Right atrium auricular region (tissue), 2 donors: ENCODE data around the gene KLRF1. TPM values are rescaled to one million over a fixed set of nuclear protein-coding genes. Genes with fewer than 3 reads are reported as not detected.
A peak's percentile ranks its signal among the peaks of the same experiment; 100 is the strongest.

Experiments used
- DNase-seq: peaks from one replicate; pipeline ENCODE4 v3.0.0-alpha.2; 2019; ENCODE audit warnings: low spot score
- H3K27ac ChIP-seq, 2 donors: fragments of 200-600 bp; sonication (generic); 1 replicate in 1 of 2; 2 replicates in 1 of 2; pipeline ENCODE4 v1.5.1; 2016 to 2019
- H3K27me3 ChIP-seq, 2 donors: fragments of 200-600 bp; sonication (generic); one replicate each; pipeline versions ENCODE4 v1.5.1 to v1.6.0; 2017 to 2019
- H3K36me3 ChIP-seq: fragments of 200-600 bp; sonication (generic); one replicate; pipeline ENCODE4 v1.5.1; 2016
- H3K4me1 ChIP-seq, 2 donors: fragments of 200-600 bp; sonication (generic); one replicate each; pipeline versions ENCODE4 v1.5.1 to v1.6.0; 2017 to 2019
- H3K4me3 ChIP-seq, 2 donors: fragments of 200-600 bp; sonication (generic); 1 replicate in 1 of 2; 2 replicates in 1 of 2; pipeline ENCODE4 v1.5.1; 2017 to 2019; ENCODE audit warnings: mild to moderate bottlenecking in 1 of 2, moderate library complexity in 1 of 2
- H3K9me3 ChIP-seq, 2 donors: fragments of 200-600 bp; sonication (generic); one replicate each; pipeline ENCODE4 v1.5.1; 2019
- CTCF ChIP-seq, 2 donors: fragments of 200-600 bp; sonication (generic); IDR thresholded peaks; one replicate each; pipeline ENCODE4 v1.5.1; 2019; ENCODE audit warnings: antibody characterized with exemption in 2 of 2
- total RNA-seq, 2 donors: library from RNA; depleted of rRNA; stranded (reverse); fragments of >200 nt; gene quantifications; one replicate each; pipeline ENCODE4 v1.1.0, GENCODE V29; 2016

Gene KLRF1
- total RNA-seq, 2 donors from 2014 or later = 0.47 TPM; not detected in 1

GRCh38 chr12:9856151-9856550 is 28.9 kb downstream of the KLRF1 start:
- DNase-seq = no peak
- no peak overlapping the region for H3K27ac ChIP-seq
- H3K9me3 ChIP-seq = no peaks in the 10 kb centered on the region
- no peak for TF ChIP-seq CTCF (IDR thresholded peaks at IDR 0.05)
- no peaks in the 10 kb centered on the region for H3K27me3 ChIP-seq
- H3K4me3 ChIP-seq = no peak overlapping the region
- H3K4me1 ChIP-seq = no peaks in the 10 kb centered on the region
- peaks cover 5% of the 10 kb centered on the region for H3K36me3 ChIP-seq

GRCh38 chr12:9856894-9857293 is 29.6 kb downstream of the KLRF1 start:
- no peak overlapping the region for H3K27ac ChIP-seq
- H3K9me3 ChIP-seq = no peaks in the 10 kb centered on the region
- H3K36me3 ChIP-seq = peaks cover 5% of the 10 kb centered on the region
- H3K4me3 ChIP-seq = no peak overlapping the region
- TF ChIP-seq CTCF (IDR thresholded peaks at IDR 0.05) = no peak
- H3K27me3 ChIP-seq = no peaks in the 10 kb centered on the region
- H3K4me1 ChIP-seq = no peaks in the 10 kb centered on the region
- DNase-seq = no peak

- no peaks in the 10 kb centered on the region for H3K27me3 ChIP-seq
- H3K36me3 ChIP-seq = peaks cover 5% of the 10 kb centered on the region
- no peaks in the 10 kb centered on the region for H3K4me1 ChIP-seq
- no peak overlapping the region for H3K27ac ChIP-seq
- H3K4me3 ChIP-seq = no peak overlapping the region
- TF ChIP-seq CTCF (IDR thresholded peaks at IDR 0.05) = no peak
- no peak for DNase-seq
- no peaks in the 10 kb centered on the region for H3K9me3 ChIP-seq
Observed at GRCh38 chr12:9858135-9858534, 30.9 kb downstream of the KLRF1 start.

- Histone ChIP-seq H3K27ac (no peak overlapping the region), H3K4me3 (peak overlapping the region in 1 of 2 donors; percentile 7), H3K27me3 (no peaks in the 10 kb centered on the region), H3K9me3 (peaks cover 0 to 9% of the 10 kb centered on the region in 2 donors), H3K4me1 (no peaks in the 10 kb centered on the region), H3K36me3 (no peaks in the 10 kb centered on the region)
- TF ChIP-seq CTCF (IDR thresholded peaks at IDR 0.05) = no peak
- no peak for DNase-seq
Observed at GRCh38 chr12:9864913-9865675, 37.8 kb downstream of the KLRF1 start.

GRCh38 chr12:9866860-9867269 is 39.6 kb downstream of the KLRF1 start:
- Histone ChIP-seq H3K4me1 (no peaks in the 10 kb centered on the region), H3K9me3 (peaks cover 0 to 9% of the 10 kb centered on the region in 2 donors), H3K4me3 (peak overlapping the region; percentile 30 to 47), H3K36me3 (no peaks in the 10 kb centered on the region), H3K27me3 (no peaks in the 10 kb centered on the region), H3K27ac (peak overlapping the region; percentile 46 to 62)
- DNase-seq = no peak
- no peak for TF ChIP-seq CTCF (IDR thresholded peaks at IDR 0.05)

GRCh38 chr12:9867531-9867930 is 40.2 kb downstream of the KLRF1 start:
- H3K4me1 ChIP-seq = no peaks in the 10 kb centered on the region
- no peaks in the 10 kb centered on the region for H3K36me3 ChIP-seq
- DNase-seq = no peak
- H3K9me3 ChIP-seq = peaks cover 0 to 9% of the 10 kb centered on the region in 2 donors
- TF ChIP-seq CTCF (IDR thresholded peaks at IDR 0.05) = no peak
- no peaks in the 10 kb centered on the region for H3K27me3 ChIP-seq
- H3K4me3 ChIP-seq = peak overlapping the region; percentile 30 to 47
- H3K27ac ChIP-seq = peak overlapping the region; percentile 46 to 74
